Prostate gland (tissue), 2 donors: Measurements from ENCODE around the gene HDAC8.

Experiments
- POLR2A ChIP-seq: fragments of 450-650 bp; IDR thresholded peaks from one replicate; pipeline ENCODE4 v1.6.1; 2016; ENCODE audit warnings: antibody characterized with exemption, mild to moderate bottlenecking
- POLR2AphosphoS5 ChIP-seq: sonication (generic); formaldehyde crosslinking; IDR thresholded peaks from one replicate; pipeline ENCODE4 v1.6.1; 2017; ENCODE audit warnings: antibody characterized with exemption
- TF ChIP-seq, protein P1 (sequence below), 4 experiments: fragments of 200-600 bp in 2 of 4; fragments of 450-650 bp in 2 of 4; sonication (generic) in 2 of 4; IDR thresholded peaks; 1 replicate in 3 of 4; 2 replicates in 1 of 4; pipeline ENCODE4 v1.5.1; 2016 to 2019; ENCODE audit warnings: antibody characterized with exemption in 4 of 4, mild to moderate bottlenecking in 2 of 4, moderate library complexity in 2 of 4

DNA sequence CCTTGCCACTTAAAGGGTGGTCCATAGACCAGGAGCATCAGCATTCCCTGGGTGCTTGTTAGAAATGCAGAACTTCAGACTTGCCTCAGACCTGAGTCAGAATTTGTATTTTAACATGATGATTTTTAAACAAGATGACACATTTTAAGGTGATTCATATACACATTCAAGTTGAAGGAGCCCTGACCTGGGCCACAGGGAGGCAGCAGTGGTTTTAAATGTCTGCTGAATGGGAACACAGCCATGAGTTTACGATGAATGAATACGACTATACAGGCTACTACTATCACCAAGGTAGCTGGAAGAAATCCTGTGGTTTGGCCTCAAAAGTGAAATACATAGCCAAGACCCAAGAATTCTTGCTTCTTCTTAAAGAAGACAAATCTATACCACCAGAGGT, 2.9 kb downstream of the HDAC8 start:
- TF ChIP-seq, protein P1, sequence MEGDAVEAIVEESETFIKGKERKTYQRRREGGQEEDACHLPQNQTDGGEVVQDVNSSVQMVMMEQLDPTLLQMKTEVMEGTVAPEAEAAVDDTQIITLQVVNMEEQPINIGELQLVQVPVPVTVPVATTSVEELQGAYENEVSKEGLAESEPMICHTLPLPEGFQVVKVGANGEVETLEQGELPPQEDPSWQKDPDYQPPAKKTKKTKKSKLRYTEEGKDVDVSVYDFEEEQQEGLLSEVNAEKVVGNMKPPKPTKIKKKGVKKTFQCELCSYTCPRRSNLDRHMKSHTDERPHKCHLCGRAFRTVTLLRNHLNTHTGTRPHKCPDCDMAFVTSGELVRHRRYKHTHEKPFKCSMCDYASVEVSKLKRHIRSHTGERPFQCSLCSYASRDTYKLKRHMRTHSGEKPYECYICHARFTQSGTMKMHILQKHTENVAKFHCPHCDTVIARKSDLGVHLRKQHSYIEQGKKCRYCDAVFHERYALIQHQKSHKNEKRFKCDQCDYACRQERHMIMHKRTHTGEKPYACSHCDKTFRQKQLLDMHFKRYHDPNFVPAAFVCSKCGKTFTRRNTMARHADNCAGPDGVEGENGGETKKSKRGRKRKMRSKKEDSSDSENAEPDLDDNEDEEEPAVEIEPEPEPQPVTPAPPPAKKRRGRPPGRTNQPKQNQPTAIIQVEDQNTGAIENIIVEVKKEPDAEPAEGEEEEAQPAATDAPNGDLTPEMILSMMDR (IDR thresholded peaks at IDR 0.05) = no peak
- TF ChIP-seq POLR2AphosphoS5 (no peak), POLR2A (no peak)
